HepG2 (cell line): Measurements from ENCODE around the gene CDK5RAP1. TPM values are rescaled to one million over a fixed set of nuclear protein-coding genes. Genes with fewer than 3 reads are reported as not detected.

Experiments
- AFF4 ChIP-seq: sonication (generic); formaldehyde crosslinking; IDR thresholded peaks from 2 replicates; pipeline ENCODE4 v1.4.0; 2020; ENCODE audit warnings: missing genetic modification reagents
- CEBPZ ChIP-seq: IDR thresholded peaks from 2 replicates; pipeline ENCODE4 v1.6.1; 2012; ENCODE audit warnings: low read length, improper control_type of control experiment
- KAT7 ChIP-seq: IDR thresholded peaks from 2 replicates; pipeline ENCODE4 v1.6.1; 2018; ENCODE audit warnings: borderline replicate concordance, missing compliant biosample characterization
- KMT2A ChIP-seq: sonication (generic); formaldehyde crosslinking; IDR thresholded peaks from 2 replicates; pipeline ENCODE4 v1.4.0; 2020; ENCODE audit warnings: missing genetic modification reagents
- RFX5 ChIP-seq: IDR thresholded peaks from 2 replicates; pipeline ENCODE4 v1.6.1; 2011; ENCODE audit warnings: low read depth, low read length, improper control_type of control experiment
- SAFB2 ChIP-seq: sonication (generic); formaldehyde crosslinking; IDR thresholded peaks from 2 replicates; pipeline ENCODE4 v1.5.1; 2020; ENCODE audit warnings: missing genetic modification reagents, low read depth, mild to moderate bottlenecking, borderline replicate concordance
- SRSF1 ChIP-seq: fragments of 200-400 bp; formaldehyde crosslinking; optimal IDR thresholded peaks from 2 replicates; pipeline ENCODE3; 2017; ENCODE audit warnings: mild to moderate bottlenecking, low read depth, low read length, moderate library complexity
- TERF1 ChIP-seq: sonication (generic); formaldehyde crosslinking; IDR thresholded peaks from 2 replicates; pipeline ENCODE4 v1.8.0; 2022; ENCODE audit warnings: mild to moderate bottlenecking, missing genetic modification reagents, moderate library complexity
- ZBTB25 ChIP-seq: IDR thresholded peaks from 2 replicates; pipeline ENCODE4 v1.6.1; 2018; ENCODE audit warnings: missing genetic modification reagents
- ZMAT5 ChIP-seq: sonication (generic); formaldehyde crosslinking; IDR thresholded peaks from 2 replicates; pipeline ENCODE4 v1.5.0; 2020; ENCODE audit warnings: mild to moderate bottlenecking, low read depth, missing genetic modification reagents, borderline replicate concordance
- ZNF256 ChIP-seq: sonication (generic); formaldehyde crosslinking; conservative IDR thresholded peaks from 2 replicates; pipeline ENCODE4 v1.4.0; 2020; ENCODE audit warnings: missing genetic modification reagents
- ZNF577 ChIP-seq: sonication (generic); formaldehyde crosslinking; IDR thresholded peaks from 2 replicates; pipeline ENCODE4 v1.4.0; 2020; ENCODE audit warnings: mild to moderate bottlenecking, low read depth, missing genetic modification reagents, borderline replicate concordance
- ZNF670 ChIP-seq: sonication (generic); formaldehyde crosslinking; IDR thresholded peaks from 2 replicates; pipeline ENCODE4 v1.8.0; 2022; ENCODE audit warnings: mild to moderate bottlenecking, missing genetic modification reagents, borderline replicate concordance
- ZNF704 ChIP-seq: sonication (generic); formaldehyde crosslinking; IDR thresholded peaks from 2 replicates; pipeline ENCODE4 v1.8.1; 2023; ENCODE audit warnings: mild to moderate bottlenecking, inconsistent platforms, moderate library complexity, missing genetic modification reagents, borderline replicate concordance
- ZNF737 ChIP-seq: sonication (generic); formaldehyde crosslinking; IDR thresholded peaks from 2 replicates; pipeline ENCODE4 v1.5.0; 2020; ENCODE audit warnings: missing genetic modification reagents, mild to moderate bottlenecking, borderline replicate concordance
- ZSCAN22 ChIP-seq: sonication (generic); formaldehyde crosslinking; IDR thresholded peaks from 2 replicates; pipeline ENCODE4 v1.4.0; 2020; ENCODE audit warnings: mild to moderate bottlenecking, missing genetic modification reagents
- polyA plus RNA-seq, 8 experiments: library from polyadenylated mRNA; depleted of rRNA in 3 of 8; stranded (reverse) in 7 of 8; unstranded in 1 of 8; fragments of >200 nt; fragmentation: Illumina TruSeq in 4 of 8; extraction: Trizol in 4 of 8; gene quantifications; 2 replicates each; pipeline versions ENCODE4 v1.2.1 to v1.2.3, GENCODE V29; 2011 to 2016; ENCODE audit warnings: low read depth in 4 of 8, missing spikeins in 1 of 8, mixed read lengths in 1 of 8; ENCODE audit not compliant: insufficient read depth in 1 of 8
- total RNA-seq, 5 experiments: library from RNA; depleted of rRNA; stranded (reverse); fragments of >200 nt; fragmentation: Illumina TruSeq; extraction: Trizol; gene quantifications; 2 replicates each; pipeline ENCODE4 v1.2.3, GENCODE V29; 2016; ENCODE audit warnings: low read depth in 1 of 5

CDK5RAP1 gene
- total and polyA plus RNA-seq, 2 of the 13 experiments (the other 11 are each of a cell fraction or from before 2014, with no cell fraction given), result 53.6 to 98.2 TPM

GRCh38 chr20:33401184-33401920, at the start of gene CDK5RAP1 (continued):
- TF ChIP-seq RFX5 (no peak; the same call in 1 of the 2 replicates), AFF4 (CRISPR knock-in tag) (peak; percentile 96), KMT2A (CRISPR knock-in tag) (peak; percentile 100), TERF1 (CRISPR knock-in tag) (peak; percentile 95), KAT7 (CRISPR knock-in tag) (peak; percentile 100), ZNF256 (CRISPR knock-in tag) (0 out of 2 replicates have a peak, but pooled peaks have one; percentile 91), ZNF737 (CRISPR knock-in tag) (peak; percentile 97; the same call in 1 of the 2 replicates), ZBTB25 (CRISPR knock-in tag) (peak; percentile 98), SAFB2 (peak; percentile 73; the same call in 1 of the 2 replicates), SRSF1 (peak; percentile 93), ZNF704 (peak; percentile 98), ZNF670 (CRISPR knock-in tag) (peak; percentile 99), ZNF577 (CRISPR knock-in tag) (no peak; the same call in 1 of the 2 replicates), ZMAT5 (CRISPR knock-in tag) (no peak), CEBPZ (no peak), ZSCAN22 (CRISPR knock-in tag) (peak; percentile 27; the same call in 1 of the 2 replicates)
